ENCODE measurements around the gene ZSWIM6.

Gene ZSWIM6

GRCh38 chr5:61549530-61549929 lies 217.5 kb downstream of the ZSWIM6 start:
- DNase-seq (ENCODE audit: low read depth), result no peak

GRCh38 chr5:61551637-61552313 lies 219.7 kb downstream of the ZSWIM6 start:
- no peak for DNase-seq (ENCODE audit: low read depth)

GRCh38 chr5:61559146-61559545 lies 227.1 kb downstream of the ZSWIM6 start:
- no peak for DNase-seq (ENCODE audit: low read depth)

GRCh38 chr5:61559722-61560121 lies 227.7 kb downstream of the ZSWIM6 start:
- no peak for DNase-seq (ENCODE audit: low read depth)

GRCh38 chr5:61563401-61563800 lies 231.3 kb downstream of the ZSWIM6 start:
- DNase-seq (ENCODE audit: low read depth), result no peak

GRCh38 chr5:61567337-61567736 lies 235.3 kb downstream of the ZSWIM6 start:
- no peak for DNase-seq (ENCODE audit: low read depth)

GRCh38 chr5:61569353-61569752 lies 237.3 kb downstream of the ZSWIM6 start:
- no peak for DNase-seq (ENCODE audit: low read depth)

GRCh38 chr5:61570767-61571166 lies 238.7 kb downstream of the ZSWIM6 start:
- no peak for DNase-seq (ENCODE audit: low read depth)

GRCh38 chr5:61572959-61573358 lies 240.9 kb downstream of the ZSWIM6 start:
- DNase-seq (ENCODE audit: low read depth), result no peak

- DNase-seq (ENCODE audit: low read depth), result peak; percentile 65
Measured at GRCh38 chr5:61575103-61575502, 243.0 kb downstream of the ZSWIM6 start.

GRCh38 chr5:61575581-61575980 lies 243.5 kb downstream of the ZSWIM6 start:
- DNase-seq (ENCODE audit: low read depth), result no peak

- no peak for DNase-seq (ENCODE audit: low read depth)
Measured at GRCh38 chr5:61576556-61576955, 244.5 kb downstream of the ZSWIM6 start.

GRCh38 chr5:61578858-61579503 lies 246.9 kb downstream of the ZSWIM6 start:
- DNase-seq (ENCODE audit: low read depth), result peak; percentile 44

GRCh38 chr5:61582205-61582820 lies 250.3 kb downstream of the ZSWIM6 start:
- no peak for DNase-seq (ENCODE audit: low read depth)

GRCh38 chr5:61582887-61583286 lies 250.8 kb downstream of the ZSWIM6 start:
- no peak for DNase-seq (ENCODE audit: low read depth)

GRCh38 chr5:61586096-61587084 lies 254.3 kb downstream of the ZSWIM6 start:
- no peak for DNase-seq (ENCODE audit: low read depth)

- DNase-seq (ENCODE audit: low read depth), result no peak
Measured at GRCh38 chr5:61587125-61587524, 255.1 kb downstream of the ZSWIM6 start.

GRCh38 chr5:61588216-61588615 lies 256.2 kb downstream of the ZSWIM6 start:
- peak; percentile 11 for DNase-seq (ENCODE audit: low read depth)

- no peak for DNase-seq (ENCODE audit: low read depth)
Measured at GRCh38 chr5:61589946-61590345, 257.9 kb downstream of the ZSWIM6 start.

GRCh38 chr5:61590473-61590872 lies 258.4 kb downstream of the ZSWIM6 start:
- no peak for DNase-seq (ENCODE audit: low read depth)

- DNase-seq (ENCODE audit: low read depth), result no peak
Measured at GRCh38 chr5:61591859-61592258, 259.8 kb downstream of the ZSWIM6 start.

GRCh38 chr5:61595426-61595825 lies 263.4 kb downstream of the ZSWIM6 start:
- DNase-seq (ENCODE audit: low read depth), result no peak

Data from fibroblast of gingiva (primary cell).